Measurements from ENCODE around the gene CISD1. TPM values are rescaled to one million over a fixed set of nuclear protein-coding genes. Genes with fewer than 3 reads are reported as not detected.

The CISD1 gene
- total RNA-seq (2022; extraction: Qiagen RNA extraction), result 43.3 to 56.7 TPM (median 50.0 TPM) in 5 replicates

GRCh38 chr10:58268946-58269781 lies at the start of gene CISD1:
CISD1 (plus strand) TSS chr10:58269162; CDS start chr10:58269274, 112 bp downstream.

DNA sequence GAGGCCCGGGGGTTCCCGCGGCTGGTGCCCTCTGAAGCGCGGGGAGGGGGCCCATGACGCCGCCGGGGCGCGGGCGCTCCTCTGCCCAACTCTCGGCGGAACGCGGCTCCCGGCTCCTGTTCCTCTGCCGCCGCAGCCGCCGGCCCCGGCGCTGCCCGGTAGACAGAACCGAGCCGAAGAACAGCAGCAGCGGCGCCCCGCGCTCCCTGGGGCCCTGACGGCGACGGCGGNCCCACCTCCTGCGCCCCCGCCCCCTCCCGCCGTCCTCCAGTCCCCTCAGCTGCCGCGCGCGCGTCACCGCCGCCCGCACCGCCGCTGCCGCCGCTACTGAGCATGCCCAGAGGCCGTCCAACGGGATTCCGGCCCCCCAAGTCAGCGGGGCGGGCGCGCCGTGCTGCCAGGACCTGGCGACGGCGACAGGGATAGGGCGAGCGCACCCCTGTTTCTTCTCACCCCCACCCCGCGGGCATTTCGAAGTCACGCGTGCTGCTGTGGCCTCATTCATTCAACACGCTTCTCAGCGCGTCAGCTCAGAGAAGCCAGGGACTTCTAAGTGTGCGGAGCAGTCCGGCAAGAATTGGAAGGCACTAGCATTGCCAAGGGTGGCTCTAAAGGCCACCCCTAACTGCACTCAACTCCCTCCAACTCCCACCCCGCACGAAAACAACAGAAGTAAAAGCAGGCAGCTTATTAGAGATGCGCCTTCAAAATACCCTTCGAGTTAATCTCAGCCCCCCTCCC lies 1.1 kb upstream of the CISD1 start, which contains the start of gene IPMK:
IPMK (minus strand) TSS at position 182 of the 741 bp plus-strand sequence. CDS start 283 bp downstream, outside the sequence.

GRCh38 chr10:58334817-58335305 lies 65.9 kb downstream of the CISD1 start, which contains the start of gene UBE2D1:
UBE2D1 (plus strand) TSS chr10:58335006; CDS start chr10:58335202, 196 bp downstream.

Other genes with a start within 250 kb of the CISD1 start
- gene IPMK, start 1.3 kb upstream of the CISD1 start, total RNA-seq (2022; extraction: Qiagen RNA extraction), result 2.2 to 3.2 TPM (median 3.0 TPM) in 5 replicates
- 12.4 to 18.5 TPM (median 16.1 TPM) in 5 replicates for gene UBE2D1, start 65.8 kb downstream of the CISD1 start, total RNA-seq (2022; extraction: Qiagen RNA extraction)
- gene TFAM, start 116.2 kb downstream of the CISD1 start, total RNA-seq (2022; extraction: Qiagen RNA extraction), result 66.3 to 82.4 TPM (median 68.9 TPM) in 5 replicates
- 16.5 to 19.6 TPM (median 18.9 TPM) in 5 replicates for gene BICC1, start 243.7 kb downstream of the CISD1 start, total RNA-seq (2022; extraction: Qiagen RNA extraction)